AG04450 (cell line): ENCODE results near the gene SIPA1L3. TPM values are rescaled to one million over a fixed set of nuclear protein-coding genes. Genes with fewer than 3 reads are reported as not detected.

ENCODE experiments used
- CTCF ChIA-PET: fragments of 300-600, 350-600 bp; formaldehyde crosslinking; extraction: SDS; loops from one replicate; lab custom pipeline; 2022; ENCODE audit warnings: antibody characterized with exemption, inconsistent platforms; lab: Charles Lee
- POLR2A ChIA-PET: fragments of 350-600 bp; formaldehyde crosslinking; extraction: SDS; loops from one replicate; lab custom pipeline; 2021; ENCODE audit warnings: antibody characterized with exemption, inconsistent platforms; lab: Yijun Ruan, JAX
- DNase-seq: peaks from one replicate; pipeline ENCODE4 v3.0.0-alpha.2; 2011; ENCODE audit warnings: low read depth, low spot score
- H3K27ac ChIP-seq: one replicate; pipeline ENCODE4 v1.5.1; 2012; ENCODE audit warnings: low read depth, low read length, control low read depth
- H3K27me3 ChIP-seq: one replicate; pipeline ENCODE4 v1.6.0; 2012; ENCODE audit warnings: low read length; ENCODE audit not compliant: control insufficient read depth, insufficient read depth
- H3K4me3 ChIP-seq: 2 replicates; pipeline ENCODE4 v1.5.1; 2011; ENCODE audit warnings: mild to moderate bottlenecking, low read depth, low read length, control low read depth
- H3K9me3 ChIP-seq: 2 replicates; pipeline ENCODE4 v1.5.1; 2012; ENCODE audit warnings: low read length; ENCODE audit not compliant: control insufficient read depth, insufficient read depth
- polyA plus RNA-seq: library from polyadenylated mRNA; depleted of rRNA; stranded (reverse); fragments of >200 nt; gene quantifications from 2 replicates; pipeline ENCODE4 v1.2.3, GENCODE V29; 2011
- TF ChIP-seq, protein P1 (sequence below): IDR thresholded peaks from 2 replicates; pipeline ENCODE4 v1.5.1; 2011; ENCODE audit warnings: low read depth, low read length, control low read depth, inconsistent platforms

SIPA1L3 gene
- polyA plus RNA-seq, 1 experiment: 4.9 TPM

DNA sequence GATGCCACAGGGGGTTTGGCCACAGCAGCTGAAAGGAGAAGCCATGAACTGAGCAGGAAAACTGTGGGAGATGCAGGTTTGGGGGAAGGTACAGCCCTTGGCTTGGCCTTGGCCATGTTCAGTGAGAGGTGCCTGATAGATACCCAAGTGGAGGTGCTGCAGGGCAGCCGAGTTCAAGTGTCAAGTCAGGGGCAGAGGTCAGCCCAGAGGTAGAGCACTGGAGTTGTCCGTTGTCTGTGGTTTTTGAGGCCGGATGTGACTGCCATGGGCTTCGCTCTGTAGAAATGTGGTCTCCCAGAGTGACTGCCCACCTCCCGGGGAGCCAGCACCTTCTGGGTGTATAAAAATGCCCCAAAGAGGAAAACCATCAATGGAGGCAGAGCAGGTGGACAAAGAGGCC lies 251.7 kb downstream of the SIPA1L3 start:
- no peak overlapping the region for H3K4me3 ChIP-seq
- TF ChIP-seq, protein P1, sequence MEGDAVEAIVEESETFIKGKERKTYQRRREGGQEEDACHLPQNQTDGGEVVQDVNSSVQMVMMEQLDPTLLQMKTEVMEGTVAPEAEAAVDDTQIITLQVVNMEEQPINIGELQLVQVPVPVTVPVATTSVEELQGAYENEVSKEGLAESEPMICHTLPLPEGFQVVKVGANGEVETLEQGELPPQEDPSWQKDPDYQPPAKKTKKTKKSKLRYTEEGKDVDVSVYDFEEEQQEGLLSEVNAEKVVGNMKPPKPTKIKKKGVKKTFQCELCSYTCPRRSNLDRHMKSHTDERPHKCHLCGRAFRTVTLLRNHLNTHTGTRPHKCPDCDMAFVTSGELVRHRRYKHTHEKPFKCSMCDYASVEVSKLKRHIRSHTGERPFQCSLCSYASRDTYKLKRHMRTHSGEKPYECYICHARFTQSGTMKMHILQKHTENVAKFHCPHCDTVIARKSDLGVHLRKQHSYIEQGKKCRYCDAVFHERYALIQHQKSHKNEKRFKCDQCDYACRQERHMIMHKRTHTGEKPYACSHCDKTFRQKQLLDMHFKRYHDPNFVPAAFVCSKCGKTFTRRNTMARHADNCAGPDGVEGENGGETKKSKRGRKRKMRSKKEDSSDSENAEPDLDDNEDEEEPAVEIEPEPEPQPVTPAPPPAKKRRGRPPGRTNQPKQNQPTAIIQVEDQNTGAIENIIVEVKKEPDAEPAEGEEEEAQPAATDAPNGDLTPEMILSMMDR: no peak
- ChIA-PET CTCF (interaction anchor here (1.1 kb wide), 1 partner anchor 25 kb away, joined by 3 read pairs; no protein-coding TSS in a partner anchor), POLR2A (no interaction called here)
- H3K27ac ChIP-seq: no peak overlapping the region
- DNase-seq: no peak
- peaks cover 17% of the 10 kb centered on the region for H3K9me3 ChIP-seq
- no peaks in the 10 kb centered on the region for H3K27me3 ChIP-seq

DNA sequence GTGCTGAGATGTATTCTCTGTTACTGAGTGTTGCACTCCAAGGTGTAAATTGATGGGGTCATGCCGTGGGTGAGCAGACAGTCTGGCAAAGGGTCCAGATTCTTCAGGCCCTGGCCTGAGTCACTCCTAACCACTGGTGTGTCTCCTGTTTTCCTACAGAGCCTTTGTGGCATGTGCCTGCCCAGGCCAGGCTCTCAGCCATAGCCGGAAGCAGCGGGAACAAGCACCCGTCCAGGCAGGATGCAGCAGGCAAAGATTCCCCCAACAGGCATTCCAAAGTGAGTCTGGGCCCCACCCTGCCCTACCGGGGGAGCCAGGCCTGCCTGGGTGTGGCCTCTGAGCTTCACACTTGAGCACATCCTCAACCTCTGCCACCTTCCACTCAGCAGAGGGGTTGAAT lies 255.1 kb downstream of the SIPA1L3 start:
- POLR2A ChIA-PET: no interaction called here
- TF ChIP-seq, protein P1: no peak
- CTCF ChIA-PET: interaction anchor here (0.6 to 1.2 kb wide), 3 partner anchors 14 to 260 kb away, joined by 3 to 11 read pairs (median 3); no protein-coding TSS in a partner anchor
- Histone ChIP-seq H3K27me3 (no peaks in the 10 kb centered on the region), H3K9me3 (peaks cover 17% of the 10 kb centered on the region), H3K27ac (no peak overlapping the region), H3K4me3 (no peak overlapping the region)
- DNase-seq: no peak

DNA sequence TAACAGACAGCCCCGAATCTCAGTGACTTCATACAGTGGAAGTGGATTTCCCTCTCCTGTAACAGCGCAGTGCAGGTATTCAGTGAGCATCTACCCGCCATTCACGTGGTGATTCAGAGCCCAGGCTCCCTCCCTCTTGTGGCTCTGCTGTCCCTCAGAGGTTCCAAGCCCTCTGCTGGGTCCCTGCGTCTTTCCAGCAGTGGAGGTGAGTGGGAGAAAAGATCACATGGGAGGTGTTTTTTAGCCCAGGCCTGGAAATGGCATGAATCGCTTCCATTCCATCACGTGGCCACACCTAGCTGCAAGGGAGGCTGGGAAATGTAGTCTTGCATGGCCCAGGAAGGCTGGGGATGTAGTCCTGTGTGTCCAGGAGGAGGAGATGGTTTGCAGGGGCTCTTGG lies 255.6 kb downstream of the SIPA1L3 start:
- peaks cover 17% of the 10 kb centered on the region for H3K9me3 ChIP-seq
- CTCF ChIA-PET: no interaction called here
- H3K4me3 ChIP-seq: no peak overlapping the region
- POLR2A ChIA-PET: no interaction called here
- no peak for DNase-seq
- no peak overlapping the region for H3K27ac ChIP-seq
- TF ChIP-seq, protein P1: no peak
- no peaks in the 10 kb centered on the region for H3K27me3 ChIP-seq

DNA sequence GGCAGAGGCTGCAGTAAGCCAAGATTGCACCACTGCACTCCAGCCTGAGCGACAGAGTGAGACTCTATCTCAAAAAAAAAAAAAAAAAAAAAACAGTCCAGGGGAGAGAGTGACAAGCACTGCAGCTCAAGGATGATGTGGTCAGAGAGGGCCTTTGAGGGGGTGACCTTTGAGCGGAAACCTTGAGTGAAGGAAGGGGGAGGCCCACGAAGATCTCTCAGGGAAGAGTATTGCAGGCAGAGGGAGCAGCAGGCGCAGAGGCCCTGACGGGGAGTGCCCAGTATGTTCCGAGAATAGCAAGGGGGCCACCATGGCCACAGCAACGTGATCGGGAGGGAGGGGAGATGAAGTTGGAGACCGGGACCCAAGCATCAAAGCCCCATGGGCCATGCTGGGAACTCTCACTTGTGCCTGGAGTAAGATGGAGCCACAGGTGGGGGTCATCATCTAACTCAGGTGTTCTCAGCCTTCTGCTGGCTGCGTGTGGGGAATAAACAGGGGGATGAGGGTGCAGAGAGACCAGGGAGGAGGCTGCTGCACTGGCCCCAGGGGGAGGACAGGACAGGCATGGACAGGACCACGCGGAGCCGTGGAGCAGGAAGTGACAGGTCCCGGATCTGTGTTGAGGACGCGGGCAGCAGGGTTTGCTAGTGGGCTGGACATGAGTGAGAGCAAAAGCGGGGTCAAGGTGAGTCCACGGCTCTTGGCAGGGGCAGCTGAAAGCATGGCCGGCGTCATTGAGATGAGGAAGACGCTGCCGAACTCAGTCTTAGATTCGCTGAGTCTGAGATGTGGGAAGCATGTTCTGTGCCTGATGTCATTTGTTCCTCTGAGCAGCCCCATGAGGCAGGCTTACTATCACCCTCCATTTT lies 256.6 kb downstream of the SIPA1L3 start:
- Histone ChIP-seq H3K9me3 (peaks cover 17% of the 10 kb centered on the region), H3K27me3 (no peaks in the 10 kb centered on the region), H3K27ac (no peak overlapping the region), H3K4me3 (no peak overlapping the region)
- TF ChIP-seq, protein P1: no peak
- POLR2A ChIA-PET: no interaction called here
- no peak for DNase-seq
- CTCF ChIA-PET: no interaction called here

DNA sequence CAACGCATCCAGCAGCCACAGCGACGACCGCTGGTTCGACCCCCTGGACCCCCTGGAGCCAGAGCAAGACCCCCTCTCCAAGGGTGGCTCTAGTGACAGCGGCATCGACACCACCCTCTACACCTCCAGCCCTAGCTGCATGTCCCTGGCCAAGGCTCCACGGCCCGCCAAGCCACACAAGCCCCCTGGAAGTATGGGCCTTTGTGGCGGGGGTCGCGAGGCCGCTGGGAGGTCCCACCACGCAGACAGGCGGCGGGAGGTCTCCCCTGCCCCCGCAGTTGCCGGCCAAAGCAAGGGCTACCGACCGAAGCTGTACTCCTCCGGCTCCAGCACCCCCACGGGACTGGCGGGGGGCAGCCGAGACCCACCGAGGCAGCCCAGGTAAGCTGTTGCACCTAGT lies 257.5 kb downstream of the SIPA1L3 start:
- Histone ChIP-seq H3K9me3 (peaks cover 17% of the 10 kb centered on the region), H3K4me3 (no peak overlapping the region), H3K27ac (no peak overlapping the region), H3K27me3 (no peaks in the 10 kb centered on the region)
- ChIA-PET CTCF (no interaction called here), POLR2A (no interaction called here)
- no peak for DNase-seq
- TF ChIP-seq, protein P1: no peak
